Gastroesophageal sphincter (tissue), 4 donors: Measurements from ENCODE around the gene DTNBP1. TPM values are rescaled to one million over a fixed set of nuclear protein-coding genes. Genes with fewer than 3 reads are reported as not detected.
A peak's percentile ranks its signal among the peaks of the same experiment; 100 is the strongest.

ENCODE experiments used
- ATAC-seq: fragments of 150-250 bp; one replicate; pipeline ENCODE4 v1.9.1; 2016; ENCODE audit warnings: mild to moderate bottlenecking, moderate library complexity
- H3K27ac ChIP-seq, 4 donors: fragments of 200-600 bp; sonication (generic) in 3 of 4; 1 replicate in 3 of 4; 2 replicates in 1 of 4; pipeline ENCODE4 v1.5.1; 2016 to 2019
- H3K27me3 ChIP-seq: fragments of 200-600 bp; sonication (generic); one replicate; pipeline ENCODE4 v1.5.1; 2019
- H3K36me3 ChIP-seq, 2 donors: fragments of 200-600 bp; sonication (generic); one replicate each; pipeline ENCODE4 v1.5.1; 2019; ENCODE audit warnings: control low read depth in 1 of 2
- H3K4me1 ChIP-seq, 3 donors: fragments of 200-600 bp; sonication (generic); 1 replicate in 2 of 3; 2 replicates in 1 of 3; pipeline ENCODE4 v1.5.1; 2016 to 2019; ENCODE audit warnings: control low read depth in 2 of 3
- H3K4me3 ChIP-seq, 2 donors: fragments of 200-600 bp; sonication (generic); one replicate each; pipeline ENCODE4 v1.5.1; 2019; ENCODE audit warnings: mild to moderate bottlenecking in 1 of 2, moderate library complexity in 1 of 2
- H3K9me3 ChIP-seq, 3 donors: fragments of 200-600 bp; sonication (generic); one replicate each; pipeline ENCODE4 v1.5.1; 2017 to 2019; ENCODE audit warnings: control low read depth in 2 of 3
- CTCF ChIP-seq, 4 experiments: fragments of 200-600 bp in 2 of 4; fragments of 450-650 bp in 2 of 4; sonication (generic) in 1 of 4; IDR thresholded peaks; one replicate each; pipeline ENCODE4 v1.5.1; 2017 to 2019; ENCODE audit warnings: antibody characterized with exemption in 4 of 4, mild to moderate bottlenecking in 2 of 4, moderate library complexity in 2 of 4
- EP300 ChIP-seq: sonication (generic); formaldehyde crosslinking; IDR thresholded peaks from one replicate; pipeline ENCODE4 v1.6.1; 2017; ENCODE audit warnings: antibody characterized with exemption, mild to moderate bottlenecking
- POLR2A ChIP-seq, 2 donors: fragments of 450-650 bp; IDR thresholded peaks; one replicate each; pipeline ENCODE4 v1.6.1; 2017; ENCODE audit warnings: antibody characterized with exemption in 2 of 2, mild to moderate bottlenecking in 2 of 2, moderate library complexity in 1 of 2
- POLR2AphosphoS5 ChIP-seq: sonication (generic); formaldehyde crosslinking; IDR thresholded peaks from one replicate; pipeline ENCODE4 v1.6.1; 2017; ENCODE audit warnings: antibody characterized with exemption
- WGBS, 2 donors: methylation state at CpG; one replicate each; pipeline ENCODE4 v1.1.5; 2018; ENCODE audit warnings: low coverage in 1 of 2; 5-methylcytosine and 5-hydroxymethylcytosine counted together
- total RNA-seq, 4 donors: library from RNA; depleted of rRNA; stranded (reverse); fragments of >200 nt; gene quantifications; one replicate each; pipeline ENCODE4 v1.1.0, GENCODE V29; 2016

DTNBP1 gene
- total RNA-seq, 4 donors from 2014 or later, result 14.4 to 20.2 (median 16.9) TPM

DNA sequence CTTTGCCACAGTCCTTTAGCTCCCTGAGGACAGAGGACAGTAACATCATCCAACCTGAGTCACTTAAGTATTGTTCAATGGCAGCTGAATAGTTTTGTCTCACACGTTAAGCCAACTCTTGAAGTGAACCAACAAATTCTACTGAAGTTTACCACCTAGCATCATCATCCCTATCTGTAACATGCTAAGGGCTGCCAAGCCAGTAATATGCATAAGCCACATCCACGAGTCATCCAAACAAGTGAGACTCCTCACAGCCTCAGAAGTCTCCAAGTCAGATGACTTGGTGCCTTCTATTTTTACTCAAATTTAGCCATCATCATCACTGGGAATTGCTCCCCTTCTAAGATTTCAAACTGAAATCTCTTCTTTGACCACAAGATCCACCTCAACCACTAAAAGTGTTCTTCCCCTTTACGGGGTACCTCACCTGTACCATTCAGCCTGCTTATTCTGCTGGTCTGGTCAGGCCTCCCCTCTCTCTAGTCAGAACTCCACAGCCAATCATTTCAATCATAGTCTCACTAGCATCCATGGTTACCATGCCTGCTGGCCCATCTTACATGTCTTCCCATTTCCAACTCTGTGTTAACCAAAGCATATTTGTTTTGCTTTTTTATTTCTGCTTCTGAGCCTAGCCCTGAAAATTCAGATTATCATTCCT, 73.7 kb downstream of the DTNBP1 start:
- ATAC-seq, result no peak
- Histone ChIP-seq H3K27me3 (no peaks in the 10 kb centered on the region), H3K27ac (no peak overlapping the region), H3K4me1 (peaks cover 0 to 9% (median 0%) of the 10 kb centered on the region in 3 donors), H3K36me3 (no peaks in the 10 kb centered on the region), H3K9me3 (no peaks in the 10 kb centered on the region), H3K4me3 (no peak overlapping the region)
- TF ChIP-seq CTCF (IDR thresholded peaks at IDR 0.05) (no peak), POLR2AphosphoS5 (no peak), POLR2A (IDR thresholded peaks at IDR 0.05) (no peak), EP300 (no peak)
- 75 to 82% methylated on average over 2 to 3 of the region's 3 CpGs for WGBS, 2 donors

DNA sequence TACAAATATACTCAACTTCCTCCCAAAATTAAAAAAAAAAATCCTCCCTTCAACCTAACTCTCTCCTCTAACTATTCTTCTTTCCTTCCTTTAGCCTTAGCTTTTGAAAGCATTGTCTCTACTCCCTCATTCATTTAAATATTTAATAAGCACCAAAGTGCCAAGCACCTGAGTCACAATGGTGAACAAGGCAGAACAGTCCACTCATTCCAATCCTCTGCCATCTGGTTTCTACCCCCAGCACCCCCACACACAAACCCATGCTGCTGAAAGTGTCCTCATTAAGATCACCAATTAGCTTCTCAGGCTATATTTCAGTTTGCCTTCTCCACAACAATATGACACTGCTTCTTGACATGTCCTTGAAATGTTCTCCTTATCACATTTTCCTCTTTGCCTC, 76.3 kb downstream of the DTNBP1 start:
- Histone ChIP-seq H3K4me1 (peaks cover 0 to 7% (median 0%) of the 10 kb centered on the region in 3 donors), H3K4me3 (no peak overlapping the region), H3K27ac (no peak overlapping the region), H3K36me3 (no peaks in the 10 kb centered on the region), H3K27me3 (no peaks in the 10 kb centered on the region), H3K9me3 (no peaks in the 10 kb centered on the region)
- no peak for ATAC-seq
- TF ChIP-seq POLR2A (IDR thresholded peaks at IDR 0.05) (no peak), CTCF (IDR thresholded peaks at IDR 0.05) (no peak), EP300 (no peak), POLR2AphosphoS5 (no peak)

DNA sequence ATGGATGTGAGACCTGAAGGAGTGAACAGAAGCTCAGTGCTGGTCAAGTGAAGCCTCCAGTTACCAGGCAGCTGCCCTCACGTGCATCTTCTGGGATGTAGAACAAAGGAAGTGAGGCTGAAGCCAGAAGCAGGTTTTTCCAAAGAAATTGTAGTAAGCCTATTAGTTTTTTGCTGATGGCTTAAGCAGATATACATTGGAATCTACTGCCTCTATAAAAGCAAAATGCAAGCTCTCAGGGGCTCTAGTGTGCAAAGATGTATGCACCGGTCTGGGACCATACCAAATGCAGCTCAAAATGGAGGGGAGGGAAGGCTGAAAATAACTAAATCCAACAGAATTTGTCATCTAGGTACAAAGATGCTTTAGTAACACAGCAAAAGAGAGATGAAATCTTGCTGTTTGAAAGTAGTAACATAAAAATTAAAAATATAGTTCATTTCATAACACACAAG, 77.0 kb downstream of the DTNBP1 start:
- Histone ChIP-seq H3K4me1 (peaks cover 0 to 12% (median 0%) of the 10 kb centered on the region in 3 donors), H3K36me3 (no peaks in the 10 kb centered on the region), H3K4me3 (no peak overlapping the region), H3K27ac (no peak overlapping the region), H3K9me3 (no peaks in the 10 kb centered on the region), H3K27me3 (no peaks in the 10 kb centered on the region)
- WGBS, 2 donors, result 83 to 100% methylated on average over 1 to 2 of the region's 2 CpGs
- ATAC-seq, result no peak
- TF ChIP-seq POLR2AphosphoS5, result no peak
- TF ChIP-seq EP300, result no peak
- no peak for TF ChIP-seq CTCF (IDR thresholded peaks at IDR 0.05)
- no peak for TF ChIP-seq POLR2A (IDR thresholded peaks at IDR 0.05)

DNA sequence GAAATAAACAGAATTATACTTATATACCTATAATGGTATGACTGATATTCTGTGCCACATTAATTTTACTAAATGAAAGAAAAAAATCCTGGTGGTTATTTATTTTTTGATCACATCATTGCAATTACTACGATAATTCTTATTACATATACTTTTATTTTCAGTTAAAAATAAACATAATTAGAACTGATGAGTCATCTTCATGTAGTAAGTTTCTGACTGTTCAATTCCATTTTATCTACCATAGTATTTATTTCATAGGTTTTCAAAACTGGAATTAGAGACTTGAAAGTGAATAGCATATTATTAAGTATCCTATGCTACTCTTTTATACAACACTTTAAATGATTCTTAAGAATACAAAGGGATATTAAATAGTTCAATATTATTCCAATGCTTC, 80.3 kb downstream of the DTNBP1 start:
- H3K4me1 ChIP-seq, result peaks cover 0 to 27% (median 9%) of the 10 kb centered on the region in 3 donors
- no peaks in the 10 kb centered on the region for H3K9me3 ChIP-seq
- no peak for ATAC-seq
- WGBS, 2 donors, result 61 to 71% methylated on average over 1 of the region's 1 CpG
- no peak overlapping the region for H3K4me3 ChIP-seq
- no peaks in the 10 kb centered on the region for H3K36me3 ChIP-seq
- H3K27ac ChIP-seq, result no peak overlapping the region
- TF ChIP-seq CTCF (IDR thresholded peaks at IDR 0.05), result no peak
- no peak for TF ChIP-seq POLR2AphosphoS5
- no peak for TF ChIP-seq POLR2A (IDR thresholded peaks at IDR 0.05)
- TF ChIP-seq EP300, result no peak
- H3K27me3 ChIP-seq, result no peaks in the 10 kb centered on the region

DNA sequence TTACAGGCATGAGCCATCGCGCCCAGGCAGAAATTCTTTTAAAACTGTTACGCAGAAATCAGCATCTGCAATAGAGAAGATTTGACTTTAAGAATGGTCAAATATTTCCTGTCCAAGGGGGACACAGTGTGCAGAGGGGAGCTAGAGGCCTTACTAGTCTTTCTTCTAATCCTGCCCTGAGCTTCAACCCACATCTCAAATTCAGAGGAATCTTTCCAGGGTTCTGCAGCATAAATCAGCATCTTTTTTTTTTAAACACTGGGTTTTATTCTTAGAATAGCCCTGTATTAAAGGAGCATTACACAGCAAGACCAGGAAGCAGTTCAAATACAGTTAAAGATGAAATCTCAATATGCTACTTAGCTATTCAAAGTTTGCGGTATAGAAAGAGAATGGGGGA, 81.1 kb downstream of the DTNBP1 start:
- Histone ChIP-seq H3K4me1 (peaks cover 0 to 34% (median 12%) of the 10 kb centered on the region in 3 donors), H3K36me3 (no peaks in the 10 kb centered on the region), H3K27me3 (no peaks in the 10 kb centered on the region), H3K9me3 (no peaks in the 10 kb centered on the region), H3K4me3 (no peak overlapping the region), H3K27ac (peak overlapping the region in 1 of 4 donors; percentile 19)
- WGBS, 2 donors, result 90 to 94% methylated on average over 1 to 3 of the region's 4 CpGs
- TF ChIP-seq POLR2AphosphoS5 (no peak), EP300 (no peak), CTCF (IDR thresholded peaks at IDR 0.05) (no peak), POLR2A (IDR thresholded peaks at IDR 0.05) (no peak)
- no peak for ATAC-seq
